HEK293 (cell line): Measurements from ENCODE around the gene KCNK3.

Experiments
- CTCF ChIA-PET: fragments of 350-600 bp; formaldehyde crosslinking; extraction: SDS; loops from one replicate; lab custom pipeline; 2021; ENCODE audit warnings: antibody characterized with exemption; lab: Yijun Ruan, JAX
- POLR2A ChIA-PET: fragments of 300-600 bp; formaldehyde crosslinking; extraction: SDS; loops from one replicate; lab custom pipeline; 2020; ENCODE audit warnings: antibody characterized with exemption, inconsistent platforms; lab: Yijun Ruan, JAX
- H3K27ac ChIP-seq: fragments of 200-500 bp; sonication (Bioruptor generic); 2 replicates; pipeline ENCODE4 v1.5.1; 2014; ENCODE audit warnings: low read depth, low read length, control low read depth, inconsistent platforms; ENCODE audit errors: extremely low read depth
- H3K36me3 ChIP-seq, 2 experiments: fragments of 200-500 bp in 1 of 2; sonication (Bioruptor generic) in 1 of 2; 1 replicate in 1 of 2; 2 replicates in 1 of 2; pipeline ENCODE4 v1.5.1; 2014 to 2017; ENCODE audit warnings: inconsistent platforms in 2 of 2, low read length in 2 of 2; ENCODE audit not compliant: control insufficient read depth in 2 of 2, insufficient read depth in 1 of 2
- H3K4me1 ChIP-seq: fragments of 200-500 bp; sonication (Bioruptor generic); 2 replicates; pipeline ENCODE4 v1.5.1; 2014; ENCODE audit warnings: mild to moderate bottlenecking, low read length, inconsistent platforms; ENCODE audit not compliant: control insufficient read depth, insufficient read depth
- H3K4me3 ChIP-seq: 2 replicates; pipeline ENCODE4 v1.5.1; 2011; ENCODE audit warnings: low read depth, mild to moderate bottlenecking, control low read depth, low read length, moderate library complexity
- H3K9me3 ChIP-seq: fragments of 200-500 bp; sonication (Bioruptor generic); 2 replicates; pipeline ENCODE4 v1.5.1; 2014; ENCODE audit warnings: low read depth, low read length, inconsistent platforms; ENCODE audit not compliant: control insufficient read depth, insufficient read depth
- KLF10 ChIP-seq: fragments of 450-650 bp; IDR thresholded peaks from 2 replicates; pipeline ENCODE4 v1.5.1; 2018; ENCODE audit warnings: missing biosample characterization, mild to moderate bottlenecking, missing genetic modification characterization
- OSR2 ChIP-seq: fragments of 450-650 bp; formaldehyde crosslinking; IDR thresholded peaks from 2 replicates; pipeline ENCODE4 v1.5.1; 2016; ENCODE audit warnings: missing biosample characterization, missing genetic modification characterization
- ZBTB21 ChIP-seq: fragments of 450-650 bp; formaldehyde crosslinking; IDR thresholded peaks from 2 replicates; pipeline ENCODE4 v1.5.1; 2017; ENCODE audit warnings: missing biosample characterization, missing genetic modification characterization
- ZNF112 ChIP-seq: fragments of 450-650 bp; formaldehyde crosslinking; IDR thresholded peaks from 2 replicates; pipeline ENCODE4 v1.5.0; 2017; ENCODE audit warnings: missing biosample characterization, missing genetic modification characterization
- ZNF114 ChIP-seq: fragments of 450-650 bp; formaldehyde crosslinking; IDR thresholded peaks from 2 replicates; pipeline ENCODE4 v1.5.0; 2017; ENCODE audit warnings: missing biosample characterization, missing genetic modification characterization
- ZNF155 ChIP-seq: fragments of 450-650 bp; formaldehyde crosslinking; IDR thresholded peaks from 2 replicates; pipeline ENCODE4 v1.5.1; 2016; ENCODE audit warnings: missing biosample characterization, missing genetic modification characterization
- ZNF214 ChIP-seq: fragments of 450-650 bp; formaldehyde crosslinking; IDR thresholded peaks from 2 replicates; pipeline ENCODE4 v1.5.1; 2017; ENCODE audit warnings: missing biosample characterization, mild to moderate bottlenecking, missing genetic modification characterization, borderline replicate concordance
- ZNF311 ChIP-seq: fragments of 450-650 bp; formaldehyde crosslinking; IDR thresholded peaks from 2 replicates; pipeline ENCODE4 v1.5.1; 2017; ENCODE audit warnings: missing biosample characterization, missing genetic modification characterization, borderline replicate concordance
- ZNF324 ChIP-seq: fragments of 450-650 bp; formaldehyde crosslinking; IDR thresholded peaks from 2 replicates; pipeline ENCODE4 v1.5.1; 2016; ENCODE audit warnings: missing biosample characterization, missing genetic modification characterization
- ZNF394 ChIP-seq: fragments of 450-650 bp; formaldehyde crosslinking; IDR thresholded peaks from 2 replicates; pipeline ENCODE4 v1.5.1; 2016; ENCODE audit warnings: missing biosample characterization, missing genetic modification characterization, mild to moderate bottlenecking, moderate library complexity, borderline replicate concordance
- ZNF596 ChIP-seq: fragments of 450-650 bp; IDR thresholded peaks from 2 replicates; pipeline ENCODE4 v1.5.0; 2018; ENCODE audit warnings: missing biosample characterization, mild to moderate bottlenecking, missing genetic modification characterization, moderate library complexity
- ZNF664 ChIP-seq: fragments of 450-650 bp; formaldehyde crosslinking; IDR thresholded peaks from 2 replicates; pipeline ENCODE4 v1.5.1; 2016; ENCODE audit warnings: missing biosample characterization, missing genetic modification characterization
- ZNF670 ChIP-seq: fragments of 450-650 bp; formaldehyde crosslinking; IDR thresholded peaks from 2 replicates; pipeline ENCODE4 v1.5.1; 2016; ENCODE audit warnings: missing biosample characterization, missing genetic modification characterization, low read depth
- ZNF785 ChIP-seq: fragments of 450-650 bp; formaldehyde crosslinking; IDR thresholded peaks from 2 replicates; pipeline ENCODE4 v1.5.1; 2016; ENCODE audit warnings: missing biosample characterization, missing genetic modification characterization
- TF ChIP-seq, protein P1 (sequence below): fragments of 450-650 bp; formaldehyde crosslinking; IDR thresholded peaks from 2 replicates; pipeline ENCODE4 v1.5.1; 2017; ENCODE audit warnings: missing biosample characterization, missing genetic modification characterization
- TF ChIP-seq, protein P2 (sequence below): fragments of 450-650 bp; formaldehyde crosslinking; IDR thresholded peaks from 2 replicates; pipeline ENCODE4 v1.5.1; 2017; ENCODE audit warnings: missing biosample characterization, missing genetic modification characterization
- TF ChIP-seq, protein P3 (sequence below): fragments of 450-650 bp; formaldehyde crosslinking; IDR thresholded peaks from 2 replicates; pipeline ENCODE4 v1.5.1; 2016; ENCODE audit warnings: missing biosample characterization, missing genetic modification characterization, borderline replicate concordance
- TF ChIP-seq, protein P4 (sequence below): fragments of 450-650 bp; formaldehyde crosslinking; IDR thresholded peaks from 2 replicates; pipeline ENCODE4 v1.5.1; 2016; ENCODE audit warnings: missing biosample characterization, missing genetic modification characterization
- TF ChIP-seq, protein P5 (sequence below): fragments of 450-650 bp; formaldehyde crosslinking; IDR thresholded peaks from 2 replicates; pipeline ENCODE4 v1.5.1; 2017; ENCODE audit warnings: missing biosample characterization, missing genetic modification characterization

The KCNK3 gene

DNA sequence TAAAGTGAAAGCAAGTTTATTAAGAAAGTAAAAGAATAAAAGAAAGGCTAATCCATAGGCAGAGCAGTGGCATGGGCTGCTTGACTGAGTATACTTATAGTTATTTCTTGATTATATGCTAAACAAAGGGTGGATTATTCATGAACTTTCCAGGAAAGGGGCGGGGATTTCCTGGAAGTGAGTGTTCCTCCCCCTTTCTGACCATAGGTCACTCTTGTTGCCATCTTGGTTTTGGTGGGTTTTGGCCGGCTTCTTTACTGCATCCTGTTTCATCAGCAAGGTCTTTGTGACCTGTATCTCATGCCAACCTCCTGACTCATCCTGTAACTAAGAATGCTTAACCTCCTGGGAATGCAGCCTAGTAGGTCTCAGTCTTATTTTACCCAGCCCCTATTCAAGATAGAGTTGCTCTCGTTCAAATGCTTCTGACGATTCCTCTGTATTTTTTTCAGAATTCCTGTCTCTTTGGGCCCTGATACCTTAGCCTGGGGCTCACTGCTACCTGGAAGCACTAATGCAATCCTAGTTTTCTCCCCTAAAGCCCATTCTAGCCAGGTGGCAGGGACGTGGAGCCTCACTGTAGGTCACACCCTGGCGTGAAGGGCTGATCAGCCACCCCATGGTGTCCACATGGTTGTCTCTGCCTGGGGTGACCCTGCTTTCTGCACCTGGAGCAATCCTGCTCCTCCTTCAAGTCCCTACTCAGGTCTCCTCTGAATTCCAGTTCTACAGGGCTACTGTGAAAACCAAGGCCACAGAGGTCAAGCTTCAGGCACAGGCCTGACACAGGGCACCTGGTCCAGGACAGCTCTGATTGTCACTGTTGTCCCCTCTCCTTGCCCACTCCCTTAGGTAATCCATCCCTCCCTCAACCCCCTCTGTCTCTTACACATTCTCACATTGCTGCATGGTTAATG, 65.6 kb downstream of the KCNK3 start (continued):
- TF ChIP-seq, protein P1, sequence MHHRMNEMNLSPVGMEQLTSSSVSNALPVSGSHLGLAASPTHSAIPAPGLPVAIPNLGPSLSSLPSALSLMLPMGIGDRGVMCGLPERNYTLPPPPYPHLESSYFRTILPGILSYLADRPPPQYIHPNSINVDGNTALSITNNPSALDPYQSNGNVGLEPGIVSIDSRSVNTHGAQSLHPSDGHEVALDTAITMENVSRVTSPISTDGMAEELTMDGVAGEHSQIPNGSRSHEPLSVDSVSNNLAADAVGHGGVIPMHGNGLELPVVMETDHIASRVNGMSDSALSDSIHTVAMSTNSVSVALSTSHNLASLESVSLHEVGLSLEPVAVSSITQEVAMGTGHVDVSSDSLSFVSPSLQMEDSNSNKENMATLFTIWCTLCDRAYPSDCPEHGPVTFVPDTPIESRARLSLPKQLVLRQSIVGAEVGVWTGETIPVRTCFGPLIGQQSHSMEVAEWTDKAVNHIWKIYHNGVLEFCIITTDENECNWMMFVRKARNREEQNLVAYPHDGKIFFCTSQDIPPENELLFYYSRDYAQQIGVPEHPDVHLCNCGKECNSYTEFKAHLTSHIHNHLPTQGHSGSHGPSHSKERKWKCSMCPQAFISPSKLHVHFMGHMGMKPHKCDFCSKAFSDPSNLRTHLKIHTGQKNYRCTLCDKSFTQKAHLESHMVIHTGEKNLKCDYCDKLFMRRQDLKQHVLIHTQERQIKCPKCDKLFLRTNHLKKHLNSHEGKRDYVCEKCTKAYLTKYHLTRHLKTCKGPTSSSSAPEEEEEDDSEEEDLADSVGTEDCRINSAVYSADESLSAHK (tag by site-specific recombination), result no peak
- TF ChIP-seq, protein P2, sequence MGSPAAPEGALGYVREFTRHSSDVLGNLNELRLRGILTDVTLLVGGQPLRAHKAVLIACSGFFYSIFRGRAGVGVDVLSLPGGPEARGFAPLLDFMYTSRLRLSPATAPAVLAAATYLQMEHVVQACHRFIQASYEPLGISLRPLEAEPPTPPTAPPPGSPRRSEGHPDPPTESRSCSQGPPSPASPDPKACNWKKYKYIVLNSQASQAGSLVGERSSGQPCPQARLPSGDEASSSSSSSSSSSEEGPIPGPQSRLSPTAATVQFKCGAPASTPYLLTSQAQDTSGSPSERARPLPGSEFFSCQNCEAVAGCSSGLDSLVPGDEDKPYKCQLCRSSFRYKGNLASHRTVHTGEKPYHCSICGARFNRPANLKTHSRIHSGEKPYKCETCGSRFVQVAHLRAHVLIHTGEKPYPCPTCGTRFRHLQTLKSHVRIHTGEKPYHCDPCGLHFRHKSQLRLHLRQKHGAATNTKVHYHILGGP, result peak; percentile 95
- TF ChIP-seq OSR2 (tag by site-specific recombination), result no peak
- no peak for TF ChIP-seq ZNF112
- TF ChIP-seq ZNF214 (tag by site-specific recombination), result no peak
- no peak for TF ChIP-seq ZNF670
- TF ChIP-seq, protein P3, sequence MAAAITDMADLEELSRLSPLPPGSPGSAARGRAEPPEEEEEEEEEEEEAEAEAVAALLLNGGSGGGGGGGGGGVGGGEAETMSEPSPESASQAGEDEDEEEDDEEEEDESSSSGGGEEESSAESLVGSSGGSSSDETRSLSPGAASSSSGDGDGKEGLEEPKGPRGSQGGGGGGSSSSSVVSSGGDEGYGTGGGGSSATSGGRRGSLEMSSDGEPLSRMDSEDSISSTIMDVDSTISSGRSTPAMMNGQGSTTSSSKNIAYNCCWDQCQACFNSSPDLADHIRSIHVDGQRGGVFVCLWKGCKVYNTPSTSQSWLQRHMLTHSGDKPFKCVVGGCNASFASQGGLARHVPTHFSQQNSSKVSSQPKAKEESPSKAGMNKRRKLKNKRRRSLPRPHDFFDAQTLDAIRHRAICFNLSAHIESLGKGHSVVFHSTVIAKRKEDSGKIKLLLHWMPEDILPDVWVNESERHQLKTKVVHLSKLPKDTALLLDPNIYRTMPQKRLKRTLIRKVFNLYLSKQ (tag by site-specific recombination), result no peak
- no peak for TF ChIP-seq ZNF311
- TF ChIP-seq ZNF785 (tag by site-specific recombination), result no peak
- no peak for TF ChIP-seq ZNF394 (tag by site-specific recombination)
- peak; percentile 35; the same call in 1 of the 2 replicates for TF ChIP-seq ZNF324 (tag by site-specific recombination)
- TF ChIP-seq, all 188 proteins: peak for 14

DNA sequence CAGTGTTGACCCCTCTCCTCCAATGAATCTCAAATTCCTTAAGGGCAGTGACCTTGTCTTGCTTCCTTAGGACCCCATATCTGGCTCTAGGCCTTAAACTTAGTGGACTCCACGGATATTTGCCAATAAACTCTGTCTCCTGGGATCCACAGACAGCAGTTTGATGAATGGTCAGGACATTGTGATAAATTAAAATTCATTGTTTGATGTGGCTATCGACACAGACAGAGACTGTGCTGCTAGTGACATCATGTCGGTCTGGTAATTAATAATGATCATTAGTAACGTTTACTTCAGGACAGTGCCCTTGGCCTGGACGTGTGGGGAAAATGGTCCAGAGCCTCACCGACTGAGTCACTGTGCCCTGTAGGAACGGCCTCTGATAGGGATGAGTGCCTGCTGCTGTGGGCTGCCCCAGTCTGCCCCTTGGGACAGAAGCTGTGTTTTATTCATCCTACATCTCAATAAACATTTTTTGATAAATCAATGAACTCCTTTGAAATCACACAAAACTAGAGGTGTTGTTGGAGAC, 66.3 kb downstream of the KCNK3 start:
- H3K4me1 ChIP-seq, result no peaks in the 10 kb centered on the region
- ChIA-PET POLR2A (no interaction called here), CTCF (no interaction called here)

More for the DNA sequence above, 66.3 kb downstream of the KCNK3 start:
- no peaks in the 10 kb centered on the region for H3K9me3 ChIP-seq
- H3K4me3 ChIP-seq, result no peak overlapping the region
- TF ChIP-seq, protein P4, sequence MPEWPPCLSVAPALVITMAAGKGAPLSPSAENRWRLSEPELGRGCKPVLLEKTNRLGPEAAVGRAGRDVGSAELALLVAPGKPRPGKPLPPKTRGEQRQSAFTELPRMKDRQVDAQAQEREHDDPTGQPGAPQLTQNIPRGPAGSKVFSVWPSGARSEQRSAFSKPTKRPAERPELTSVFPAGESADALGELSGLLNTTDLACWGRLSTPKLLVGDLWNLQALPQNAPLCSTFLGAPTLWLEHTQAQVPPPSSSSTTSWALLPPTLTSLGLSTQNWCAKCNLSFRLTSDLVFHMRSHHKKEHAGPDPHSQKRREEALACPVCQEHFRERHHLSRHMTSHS (tag by site-specific recombination), result no peak
- no peak for TF ChIP-seq ZNF114 (tag by site-specific recombination)
- TF ChIP-seq, protein P5, sequence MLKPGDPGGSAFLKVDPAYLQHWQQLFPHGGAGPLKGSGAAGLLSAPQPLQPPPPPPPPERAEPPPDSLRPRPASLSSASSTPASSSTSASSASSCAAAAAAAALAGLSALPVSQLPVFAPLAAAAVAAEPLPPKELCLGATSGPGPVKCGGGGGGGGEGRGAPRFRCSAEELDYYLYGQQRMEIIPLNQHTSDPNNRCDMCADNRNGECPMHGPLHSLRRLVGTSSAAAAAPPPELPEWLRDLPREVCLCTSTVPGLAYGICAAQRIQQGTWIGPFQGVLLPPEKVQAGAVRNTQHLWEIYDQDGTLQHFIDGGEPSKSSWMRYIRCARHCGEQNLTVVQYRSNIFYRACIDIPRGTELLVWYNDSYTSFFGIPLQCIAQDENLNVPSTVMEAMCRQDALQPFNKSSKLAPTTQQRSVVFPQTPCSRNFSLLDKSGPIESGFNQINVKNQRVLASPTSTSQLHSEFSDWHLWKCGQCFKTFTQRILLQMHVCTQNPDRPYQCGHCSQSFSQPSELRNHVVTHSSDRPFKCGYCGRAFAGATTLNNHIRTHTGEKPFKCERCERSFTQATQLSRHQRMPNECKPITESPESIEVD (tag by site-specific recombination), result no peak
- no peak for TF ChIP-seq ZNF664 (tag by site-specific recombination)
- TF ChIP-seq ZBTB21, result no peak
- TF ChIP-seq KLF10 (tag by site-specific recombination), result no peak
- no peak for TF ChIP-seq ZNF596 (tag by site-specific recombination)
- no peak for TF ChIP-seq ZNF155 (tag by site-specific recombination)
- TF ChIP-seq, all 188 proteins: peak for 0
- no peak overlapping the region for H3K27ac ChIP-seq
- no peaks in the 10 kb centered on the region for H3K36me3 ChIP-seq
